Caco-2 (cell line): ENCODE results near the gene SDCCAG8. TPM values are rescaled to one million over a fixed set of nuclear protein-coding genes. Genes with fewer than 3 reads are reported as not detected.
A peak's percentile ranks its signal among the peaks of the same experiment; 100 is the strongest.

Source experiments
- BruUV-seq: library from RNA; stranded (reverse); fragments of 400-500 nt; replicated peaks from 2 replicates; lab custom pipeline; 2021; lab: Mats Ljungman, UMichigan
- CTCF ChIA-PET: fragments of 300-600 bp; sonication (Branson Sonifier 250); formaldehyde crosslinking; loops from one replicate; lab custom pipeline; 2022; ENCODE audit warnings: antibody characterized with exemption; lab: Charles Lee
- POLR2A ChIA-PET: fragments of 300-600 bp; sonication (Branson Sonifier 250); formaldehyde crosslinking; loops from one replicate; lab custom pipeline; 2022; ENCODE audit warnings: antibody characterized with exemption; lab: Charles Lee
- DNase-seq, 2 experiments: peaks; one replicate each; pipeline versions ENCODE4 v3.0.0 to v3.0.0-alpha.2; 2020 to 2022
- H3K27me3 ChIP-seq: replicated peaks from 2 replicates; pipeline ENCODE4 v1.6.0; 2011; ENCODE audit warnings: low read length; ENCODE audit not compliant: control insufficient read depth, insufficient read depth
- H3K36me3 ChIP-seq: 2 replicates; pipeline ENCODE4 v1.5.1; 2011; ENCODE audit warnings: low read length; ENCODE audit not compliant: control insufficient read depth, insufficient read depth
- H3K4me1 ChIP-seq: fragments of 250-450 bp; sonication (Bioruptor Pico); 2 replicates; pipeline ENCODE4 v1.5.1; 2020; ENCODE audit warnings: mild to moderate bottlenecking
- H3K4me3 ChIP-seq: 2 replicates; pipeline ENCODE4 v1.5.1; 2011; ENCODE audit warnings: low read depth, mild to moderate bottlenecking, control low read depth, low read length
- H3K9me3 ChIP-seq: fragments of 250-450 bp; sonication (Bioruptor Pico); 2 replicates; pipeline ENCODE4 v1.5.1; 2020; ENCODE audit warnings: mild to moderate bottlenecking, moderate library complexity
- H3K27ac Mint-ChIP-seq: one replicate; pipeline ENCODE4 v1.8.0; 2022; ENCODE audit warnings: mixed read lengths; ENCODE audit not compliant: unreplicated experiment
- H3K27me3 Mint-ChIP-seq: one replicate; pipeline ENCODE4 v1.8.0; 2022; ENCODE audit warnings: mixed read lengths; ENCODE audit not compliant: insufficient read depth, unreplicated experiment
- H3K36me3 Mint-ChIP-seq: one replicate; pipeline ENCODE4 v1.8.0; 2022; ENCODE audit warnings: mild to moderate bottlenecking, mixed read lengths; ENCODE audit not compliant: insufficient read depth, unreplicated experiment
- H3K4me1 Mint-ChIP-seq: one replicate; pipeline ENCODE4 v1.8.0; 2022; ENCODE audit warnings: low read depth, mixed read lengths; ENCODE audit not compliant: unreplicated experiment
- H3K4me3 Mint-ChIP-seq: one replicate; pipeline ENCODE4 v1.8.0; 2022; ENCODE audit warnings: mild to moderate bottlenecking, moderate library complexity, mixed read lengths; ENCODE audit not compliant: unreplicated experiment
- H3K9me3 Mint-ChIP-seq: one replicate; pipeline ENCODE4 v1.8.0; 2022; ENCODE audit warnings: mixed read lengths; ENCODE audit not compliant: unreplicated experiment
- intact Hi-C: fragments of 100-400 bp; cut with micrococcal nuclease; formaldehyde crosslinking; loops from one replicate; pipeline ENCODE4 v1.10.0; 2022; ENCODE audit not compliant: unreplicated experiment
- total RNA-seq: library from RNA; stranded (reverse); gene quantifications from 2 replicates; pipeline ENCODE4 v1.2.3, GENCODE V29; 2022
- TF ChIP-seq, protein P1 (sequence below), 2 experiments: fragments of 200-600 bp in 1 of 2; IDR thresholded peaks; 1 replicate in 1 of 2; 2 replicates in 1 of 2; pipeline versions ENCODE4 v1.5.1 to v1.8.0; 2011 to 2022; ENCODE audit warnings: antibody characterized with exemption in 1 of 2, control low read depth in 1 of 2, inconsistent platforms in 1 of 2, low read depth in 1 of 2, low read length in 1 of 2, mild to moderate bottlenecking in 1 of 2, moderate library complexity in 1 of 2; ENCODE audit not compliant: insufficient read depth in 1 of 2, severe bottlenecking in 1 of 2, unreplicated experiment in 1 of 2

The SDCCAG8 gene
- total RNA-seq, 1 experiment from 2014 or later = 23.0 TPM

DNA sequence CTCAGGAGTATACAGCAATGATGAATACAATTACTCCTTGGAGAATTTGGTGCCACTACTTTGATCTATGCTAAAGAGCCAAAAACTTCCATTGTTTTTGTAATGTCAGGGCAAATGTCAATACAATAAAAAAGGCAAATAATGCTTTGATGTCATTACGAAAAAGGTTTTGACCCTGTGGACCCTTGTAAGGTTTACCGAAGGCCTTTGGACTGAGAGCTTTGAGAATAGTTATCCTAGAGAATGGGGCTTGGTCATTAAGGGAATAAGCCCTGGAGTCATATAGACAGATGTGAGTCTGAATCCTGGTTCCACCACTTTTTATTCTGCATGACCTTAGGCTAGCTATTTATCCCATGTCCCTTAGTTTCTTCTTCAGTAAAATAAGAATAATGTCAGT lies 28.2 kb upstream of the SDCCAG8 start:
- BruUV-seq = no TSS peak
- DNase-seq = peak in 1 of 2 experiments; percentile 44
- TF ChIP-seq, protein P1, sequence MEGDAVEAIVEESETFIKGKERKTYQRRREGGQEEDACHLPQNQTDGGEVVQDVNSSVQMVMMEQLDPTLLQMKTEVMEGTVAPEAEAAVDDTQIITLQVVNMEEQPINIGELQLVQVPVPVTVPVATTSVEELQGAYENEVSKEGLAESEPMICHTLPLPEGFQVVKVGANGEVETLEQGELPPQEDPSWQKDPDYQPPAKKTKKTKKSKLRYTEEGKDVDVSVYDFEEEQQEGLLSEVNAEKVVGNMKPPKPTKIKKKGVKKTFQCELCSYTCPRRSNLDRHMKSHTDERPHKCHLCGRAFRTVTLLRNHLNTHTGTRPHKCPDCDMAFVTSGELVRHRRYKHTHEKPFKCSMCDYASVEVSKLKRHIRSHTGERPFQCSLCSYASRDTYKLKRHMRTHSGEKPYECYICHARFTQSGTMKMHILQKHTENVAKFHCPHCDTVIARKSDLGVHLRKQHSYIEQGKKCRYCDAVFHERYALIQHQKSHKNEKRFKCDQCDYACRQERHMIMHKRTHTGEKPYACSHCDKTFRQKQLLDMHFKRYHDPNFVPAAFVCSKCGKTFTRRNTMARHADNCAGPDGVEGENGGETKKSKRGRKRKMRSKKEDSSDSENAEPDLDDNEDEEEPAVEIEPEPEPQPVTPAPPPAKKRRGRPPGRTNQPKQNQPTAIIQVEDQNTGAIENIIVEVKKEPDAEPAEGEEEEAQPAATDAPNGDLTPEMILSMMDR (IDR thresholded peaks at IDR 0.05; ENCODE audit: insufficient read depth in 1 of 2, low read depth in 1 of 2, low read length in 1 of 2, severe bottlenecking in 1 of 2, unreplicated experiment in 1 of 2) = no peak
- H3K4me1 ChIP-seq = peaks cover 8% of the 10 kb centered on the region
- peaks cover 12% of the 10 kb centered on the region for H3K9me3 ChIP-seq
- H3K4me3 Mint-ChIP-seq = no peak overlapping the region
- peaks cover 30% of the 10 kb centered on the region for H3K36me3 Mint-ChIP-seq
- no peaks in the 10 kb centered on the region for H3K27me3 Mint-ChIP-seq
- no peak overlapping the region for H3K27ac Mint-ChIP-seq
- H3K4me1 Mint-ChIP-seq = no peaks in the 10 kb centered on the region
- no peaks in the 10 kb centered on the region for H3K36me3 ChIP-seq
- H3K9me3 Mint-ChIP-seq = peaks cover 30% of the 10 kb centered on the region
- ChIA-PET CTCF (interaction anchor here (1.1 kb wide), 1 partner anchor 28 kb away, joined by 5 read pairs; the partner anchor contains the start of gene SDCCAG8), POLR2A (no interaction called here)
- H3K4me3 ChIP-seq = no peak overlapping the region
- intact Hi-C loops = no loop called here
- H3K27me3 ChIP-seq = no peaks in the 10 kb centered on the region

DNA sequence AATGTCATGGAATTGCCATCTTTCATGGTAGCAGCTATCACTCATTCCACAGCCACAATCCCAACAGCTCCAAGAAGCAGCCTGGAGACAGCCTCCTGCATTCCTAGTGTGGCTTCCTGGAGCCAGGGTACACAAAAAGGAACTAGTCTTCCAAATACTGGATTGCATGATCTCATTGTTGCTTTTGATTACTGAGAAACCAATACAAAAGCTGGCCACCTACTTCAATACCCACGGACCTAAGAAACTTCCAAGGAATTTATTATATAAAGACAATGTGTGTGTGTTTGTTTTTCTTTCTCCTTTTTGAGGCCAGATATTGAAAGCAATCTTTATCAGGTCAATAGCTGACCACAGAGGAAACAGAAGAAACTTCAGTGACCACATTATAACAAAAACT lies 26.3 kb upstream of the SDCCAG8 start:
- no peak overlapping the region for H3K4me3 Mint-ChIP-seq
- CTCF ChIA-PET = no interaction called here
- DNase-seq = no peak
- intact Hi-C loops = no loop called here
- BruUV-seq = no TSS peak
- H3K9me3 ChIP-seq = peaks cover 12% of the 10 kb centered on the region
- no peak overlapping the region for H3K27ac Mint-ChIP-seq
- H3K9me3 Mint-ChIP-seq = peaks cover 34% of the 10 kb centered on the region
- no peaks in the 10 kb centered on the region for H3K4me1 Mint-ChIP-seq
- H3K36me3 Mint-ChIP-seq = peaks cover 23% of the 10 kb centered on the region
- no peaks in the 10 kb centered on the region for H3K36me3 ChIP-seq
- POLR2A ChIA-PET = no interaction called here
- TF ChIP-seq, protein P1 (IDR thresholded peaks at IDR 0.05; ENCODE audit: insufficient read depth in 1 of 2, low read depth in 1 of 2, low read length in 1 of 2, severe bottlenecking in 1 of 2, unreplicated experiment in 1 of 2) = no peak
- H3K27me3 ChIP-seq = no peaks in the 10 kb centered on the region
- H3K4me3 ChIP-seq = no peak overlapping the region
- H3K4me1 ChIP-seq = peaks cover 8% of the 10 kb centered on the region
- H3K27me3 Mint-ChIP-seq = no peaks in the 10 kb centered on the region

DNA sequence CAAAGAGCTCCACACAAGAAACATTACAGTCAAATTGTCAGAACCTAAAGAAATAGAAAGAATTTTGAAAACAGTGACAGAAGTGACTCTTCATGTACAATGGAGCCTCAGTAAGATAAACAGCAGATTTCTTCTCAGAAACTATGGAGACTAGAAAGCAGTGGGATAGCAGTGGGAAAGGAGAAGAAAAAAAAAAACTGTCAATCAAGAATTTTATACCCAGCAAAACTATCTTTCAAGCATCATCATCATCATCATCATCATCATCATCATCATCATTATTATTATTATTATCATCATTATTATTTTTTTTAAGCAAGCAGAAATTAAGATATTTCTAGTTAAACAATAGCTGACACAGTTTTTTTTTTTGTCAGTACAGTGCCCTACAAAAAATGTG lies 24.9 kb upstream of the SDCCAG8 start:
- Histone ChIP-seq H3K27me3 (no peaks in the 10 kb centered on the region), H3K4me1 (peaks cover 8% of the 10 kb centered on the region), H3K36me3 (no peaks in the 10 kb centered on the region), H3K4me3 (no peak overlapping the region), H3K9me3 (peaks cover 12% of the 10 kb centered on the region)
- peaks cover 34% of the 10 kb centered on the region for H3K9me3 Mint-ChIP-seq
- ChIA-PET CTCF (no interaction called here), POLR2A (no interaction called here)
- no peaks in the 10 kb centered on the region for H3K4me1 Mint-ChIP-seq
- peaks cover 23% of the 10 kb centered on the region for H3K36me3 Mint-ChIP-seq
- TF ChIP-seq, protein P1 (IDR thresholded peaks at IDR 0.05; ENCODE audit: insufficient read depth in 1 of 2, low read depth in 1 of 2, low read length in 1 of 2, severe bottlenecking in 1 of 2, unreplicated experiment in 1 of 2) = no peak
- H3K27me3 Mint-ChIP-seq = no peaks in the 10 kb centered on the region
- intact Hi-C loops = no loop called here
- no peak overlapping the region for H3K4me3 Mint-ChIP-seq
- H3K27ac Mint-ChIP-seq = no peak overlapping the region
- no peak for DNase-seq
- BruUV-seq = no TSS peak
